Embryonic facial prominence (tissue), 1 donor: ENCODE data around the gene ZNF615.
"Not testable (repeated sequence)": the region's sequence is repeated elsewhere in the genome, so short reads cannot be mapped to it uniquely, and the experiment has no call there.

Experiments
- DNase-seq: peaks from one replicate; pipeline ENCODE4 v3.0.0-alpha.2; 2016; ENCODE audit errors: extremely low spot score

ZNF615 gene

DNA sequence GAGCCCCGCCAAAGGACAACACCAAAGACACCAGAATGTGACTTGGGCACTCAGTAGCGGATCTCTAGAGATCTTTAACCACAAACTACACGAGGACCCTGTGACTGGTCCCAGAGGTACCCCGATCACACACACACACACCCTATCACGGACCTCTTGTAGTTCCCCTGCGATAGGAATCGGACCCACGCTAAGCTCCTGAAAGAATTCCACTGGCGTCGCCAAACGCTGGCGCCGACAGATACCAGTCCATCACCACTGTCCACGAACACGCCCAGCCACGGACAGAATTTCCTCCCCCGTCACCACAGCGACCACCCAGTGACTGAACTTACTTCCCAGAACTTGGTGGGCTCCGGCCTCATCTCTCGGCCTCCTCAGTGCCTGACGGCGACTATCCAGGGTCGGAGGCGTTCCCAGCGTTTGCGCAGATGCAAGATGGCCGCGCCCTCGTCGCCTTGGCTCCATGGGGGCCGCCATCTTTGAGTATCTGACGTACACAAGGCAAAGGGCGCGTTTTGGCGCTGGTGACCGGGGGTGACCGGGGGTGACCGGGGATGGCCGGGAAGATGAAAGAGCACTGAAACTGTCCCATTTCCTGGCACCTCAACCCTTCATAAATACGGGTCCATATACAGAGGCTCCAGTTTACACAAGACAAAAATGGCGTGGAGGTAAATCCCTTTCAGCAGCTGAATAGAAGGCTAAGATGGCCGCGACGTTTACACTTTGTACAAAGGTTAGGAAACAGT, at the start of gene ZNF615:
TSS of gene ZNF615 (minus strand) at position 406 of the 752 bp plus-strand sequence. CDS start 4,500 bp downstream, outside the sequence.
- peak; percentile 77 for DNase-seq

DNA sequence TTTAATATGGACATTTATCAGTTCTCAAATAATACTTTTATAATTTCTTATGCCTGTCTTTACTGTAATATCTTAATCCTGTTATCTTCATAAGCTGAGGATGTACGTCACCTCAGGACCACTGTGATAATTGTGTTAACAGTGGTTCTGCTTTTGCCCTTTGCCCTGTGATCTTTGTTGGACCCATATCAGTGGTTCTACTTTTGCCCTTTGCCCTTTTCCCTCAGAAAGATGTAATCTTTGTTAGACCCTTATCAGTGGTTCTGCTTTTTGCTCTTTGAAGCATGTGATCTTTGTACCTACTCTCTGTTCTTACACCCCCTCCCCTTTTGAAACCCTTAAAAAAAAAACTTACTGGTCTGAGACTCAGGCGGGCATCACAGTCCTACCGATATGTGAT, 48.5 kb upstream of the ZNF615 start:
- DNase-seq = not testable (repeated sequence)

DNA sequence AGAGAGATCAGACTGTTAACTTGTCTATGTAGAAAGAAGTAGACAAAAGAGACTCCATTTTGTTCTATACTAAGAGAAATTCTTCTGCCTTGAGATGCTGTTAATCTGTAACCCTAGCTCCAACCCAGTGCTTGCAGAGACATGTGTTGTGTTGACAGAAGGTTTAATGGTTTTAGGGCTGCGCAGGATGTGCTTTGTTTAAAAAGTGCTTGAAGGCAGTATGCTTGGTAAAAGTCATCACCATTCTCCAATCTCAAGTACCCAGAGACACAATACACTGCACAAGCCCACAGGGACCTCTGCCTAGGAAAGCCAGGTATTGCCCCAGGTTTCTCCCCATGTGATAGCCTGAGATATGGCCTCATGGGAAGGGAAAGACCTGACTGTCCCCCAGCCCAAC, 43.7 kb upstream of the ZNF615 start:
- DNase-seq = not testable (repeated sequence)

DNA sequence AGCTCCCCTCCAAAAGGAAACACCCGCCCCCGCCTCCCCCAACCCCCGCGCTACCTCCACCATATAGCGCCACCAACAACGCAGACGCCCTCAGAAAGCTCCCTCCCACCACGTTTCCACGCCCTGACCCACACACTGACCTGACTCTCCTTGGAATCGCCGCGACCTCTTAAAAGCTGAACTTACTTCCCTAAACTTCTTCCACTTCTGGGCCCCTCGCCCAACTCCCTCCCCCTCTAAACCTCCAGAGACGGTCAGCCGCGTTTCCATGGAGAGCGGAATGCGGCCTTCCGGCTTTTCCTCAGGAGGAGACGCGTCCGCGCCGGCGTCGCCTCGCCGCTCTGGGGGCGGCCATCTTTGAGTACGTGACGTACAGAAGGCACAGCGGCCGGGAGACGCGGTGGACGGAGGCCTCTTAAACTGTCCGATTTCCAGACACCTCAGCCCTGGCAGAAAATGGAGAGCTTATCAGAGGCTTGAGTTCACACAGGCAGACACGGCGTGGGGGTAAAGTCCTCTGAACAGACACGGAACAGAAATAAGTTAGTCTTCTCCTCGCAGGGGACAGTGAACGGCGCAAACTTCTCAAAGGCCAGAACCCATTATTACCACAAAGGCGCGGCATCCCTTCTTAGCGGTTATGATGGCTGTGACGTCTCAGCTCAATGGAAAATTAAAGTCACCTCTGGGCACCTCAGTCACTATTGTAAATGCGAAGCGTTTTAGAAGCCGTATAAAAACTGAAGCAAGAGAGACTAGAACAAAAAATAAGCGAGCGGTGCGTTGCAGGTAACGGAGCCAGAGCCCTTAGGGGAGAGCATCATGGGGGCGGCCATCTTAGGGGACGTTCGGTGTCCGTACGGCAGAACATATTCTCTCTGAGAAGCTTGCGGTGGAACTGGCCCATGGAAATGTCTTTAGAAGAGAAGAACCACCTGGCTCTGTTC, 40.8 kb upstream of the ZNF615 start, which contains the start of gene ZNF432:
TSS of gene ZNF432 (minus strand) at position 284 of the 947 bp plus-strand sequence. CDS start 1,970 bp downstream, outside the sequence.
- peak; percentile 87 for DNase-seq

DNA sequence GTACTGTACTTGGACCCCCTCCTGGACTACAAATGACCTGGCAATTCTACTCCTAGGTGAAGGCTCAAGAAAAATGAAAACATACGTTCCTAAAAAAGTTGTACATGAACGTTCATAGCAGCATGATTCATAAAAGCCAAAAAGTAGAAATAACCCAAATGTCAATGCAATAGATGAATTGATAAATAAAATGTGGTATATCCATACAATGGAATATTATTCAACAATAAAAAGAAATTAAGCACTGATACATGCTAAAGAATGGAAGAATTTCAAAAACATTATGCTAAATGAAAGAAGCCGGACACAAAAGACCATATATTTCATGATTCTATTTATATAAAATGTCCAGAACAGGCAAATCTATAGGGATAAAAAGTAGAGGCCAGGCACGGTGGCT, 31.2 kb upstream of the ZNF615 start:
- no peak for DNase-seq

DNA sequence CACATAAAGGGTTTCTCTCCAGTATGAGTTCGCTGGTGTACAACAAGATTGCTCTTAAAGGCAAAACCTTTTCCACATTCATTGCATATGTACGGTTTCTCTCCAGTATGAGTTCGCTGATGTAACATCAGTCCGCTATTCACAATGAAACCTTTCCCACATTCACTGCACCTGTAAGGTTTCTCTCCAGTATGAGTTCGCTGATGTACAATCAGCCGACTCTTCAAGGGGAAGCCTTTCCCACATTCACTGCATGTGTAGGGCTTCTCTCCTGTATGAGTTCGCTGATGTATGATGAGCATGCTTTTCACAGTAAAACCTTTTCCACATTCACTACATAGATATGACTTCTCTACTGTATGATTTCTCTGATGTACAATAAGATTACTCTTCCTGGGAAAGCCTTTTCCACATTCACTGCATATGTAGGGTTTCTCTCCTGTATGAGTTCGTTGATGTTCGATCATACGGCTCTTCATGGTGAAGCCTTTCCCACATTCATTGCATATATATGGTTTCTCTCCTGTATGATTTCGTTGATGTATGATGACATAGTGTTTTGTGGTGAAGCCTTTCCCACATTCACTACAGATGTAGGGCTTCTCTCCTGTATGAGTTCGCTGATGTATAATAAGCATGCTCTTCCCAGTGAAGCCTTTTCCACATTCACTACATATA, 26.2 kb upstream of the ZNF615 start:
- DNase-seq = no peak

DNA sequence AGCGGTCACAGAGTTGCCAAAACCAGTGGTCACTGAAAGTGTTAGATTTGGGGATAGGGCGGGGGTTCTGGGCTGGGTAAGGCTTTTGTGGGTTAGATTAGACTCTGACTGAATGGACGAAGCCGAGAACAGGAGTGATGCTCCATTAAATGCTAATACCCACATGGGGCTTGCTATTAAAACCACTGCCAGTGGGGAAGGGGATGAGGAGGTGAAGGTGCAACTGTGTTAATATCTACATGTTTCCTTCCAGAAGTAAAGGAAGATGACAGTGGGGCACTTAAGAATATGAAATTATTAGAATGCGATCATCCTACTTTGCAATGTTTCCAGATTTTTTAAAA, 20.7 kb upstream of the ZNF615 start:
- DNase-seq = no peak

DNA sequence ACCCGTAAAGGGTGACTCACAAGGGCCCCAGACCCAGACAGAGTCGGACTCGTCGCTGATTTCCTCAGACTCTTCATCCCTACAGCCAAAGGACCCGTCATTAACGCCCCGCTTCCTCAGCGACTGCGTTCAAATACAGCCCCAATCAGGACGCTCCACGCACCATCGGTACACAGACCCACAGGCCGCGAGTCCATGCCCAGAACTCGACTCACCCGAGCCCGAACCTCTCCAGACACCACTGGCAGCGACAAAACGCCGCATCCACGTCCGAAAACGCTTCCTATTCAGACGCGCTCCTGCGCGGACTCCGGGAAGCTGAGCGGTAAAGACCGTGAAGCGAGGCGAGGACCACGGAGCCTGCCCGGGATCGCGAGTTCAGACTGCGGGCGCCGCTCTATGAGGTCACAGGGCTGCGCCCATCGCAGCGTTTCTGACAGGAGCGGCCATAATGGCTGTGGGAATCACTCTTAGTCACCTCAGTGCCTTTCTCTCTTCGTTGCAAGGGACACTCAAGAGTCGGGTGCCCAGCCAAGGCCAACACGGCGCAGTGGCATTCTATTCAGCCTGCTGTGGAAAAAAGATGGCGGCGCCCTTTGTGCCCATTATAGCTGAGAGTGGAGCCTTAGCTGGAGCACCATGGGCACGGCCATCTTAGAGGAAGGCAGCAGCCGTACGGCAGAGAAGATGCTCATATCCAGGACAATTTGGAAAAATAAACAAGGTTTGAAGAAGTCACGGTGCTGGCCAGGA, 20.2 kb upstream of the ZNF615 start, which contains the start of gene ZNF614:
TSS of gene ZNF614 (minus strand) at position 353 of the 753 bp plus-strand sequence. CDS start 2,634 bp downstream, outside the sequence.
- peak; percentile 86 for DNase-seq

DNA sequence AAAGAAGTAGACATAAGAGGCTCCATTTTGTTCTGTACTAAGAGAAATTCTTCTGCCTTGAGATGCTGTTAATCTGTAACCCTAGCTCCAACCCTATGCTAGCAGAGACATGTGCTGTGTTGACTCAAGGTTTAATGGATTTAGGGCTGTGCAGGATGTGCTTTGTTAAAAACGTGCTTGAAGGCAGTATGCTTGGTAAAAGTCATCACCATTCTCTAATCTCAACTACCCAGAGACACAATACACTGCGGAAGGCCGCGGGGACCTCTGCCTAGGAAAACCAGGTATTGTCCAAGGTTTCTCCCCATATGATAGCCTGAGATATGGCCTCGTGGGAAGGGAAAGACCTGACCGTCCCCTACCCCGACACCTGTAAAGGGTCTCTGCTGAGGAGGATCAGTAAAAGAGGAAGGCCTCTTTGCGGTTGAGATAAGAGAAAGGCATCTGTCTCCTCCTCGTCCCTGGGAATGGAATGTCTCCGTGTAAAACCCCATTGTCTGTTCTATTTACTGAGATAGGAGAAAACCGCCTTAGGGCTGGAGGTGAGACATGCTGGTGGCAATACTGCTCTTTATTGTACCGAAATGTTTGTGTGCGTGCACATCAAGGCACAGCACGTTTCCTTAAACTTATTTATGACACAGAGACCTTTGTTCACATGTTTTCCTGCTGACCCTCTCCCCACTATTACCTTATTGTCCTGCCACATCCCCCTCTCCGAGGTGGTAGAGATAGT, 18.4 kb upstream of the ZNF615 start:
- not testable (repeated sequence) for DNase-seq

DNA sequence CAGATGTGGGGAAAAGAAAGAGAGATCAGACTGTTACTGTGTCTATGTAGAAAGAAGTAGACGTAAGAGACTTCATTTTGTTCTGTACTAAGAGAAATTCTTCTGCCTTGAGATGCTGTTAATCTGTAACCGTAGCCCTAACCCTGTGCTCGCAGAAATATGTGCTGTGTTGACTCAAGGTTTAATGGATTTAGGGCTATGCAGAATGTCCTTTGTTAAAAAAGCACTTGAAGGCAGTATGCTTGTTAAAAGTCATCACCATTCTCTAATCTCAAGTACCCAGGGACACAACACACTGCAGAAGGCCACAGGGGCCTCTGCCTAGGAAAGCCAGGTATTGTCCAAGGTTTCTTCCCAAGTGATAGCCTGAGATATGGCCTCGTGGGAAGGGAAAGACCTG, 16.5 kb upstream of the ZNF615 start:
- DNase-seq = not testable (repeated sequence)

DNA sequence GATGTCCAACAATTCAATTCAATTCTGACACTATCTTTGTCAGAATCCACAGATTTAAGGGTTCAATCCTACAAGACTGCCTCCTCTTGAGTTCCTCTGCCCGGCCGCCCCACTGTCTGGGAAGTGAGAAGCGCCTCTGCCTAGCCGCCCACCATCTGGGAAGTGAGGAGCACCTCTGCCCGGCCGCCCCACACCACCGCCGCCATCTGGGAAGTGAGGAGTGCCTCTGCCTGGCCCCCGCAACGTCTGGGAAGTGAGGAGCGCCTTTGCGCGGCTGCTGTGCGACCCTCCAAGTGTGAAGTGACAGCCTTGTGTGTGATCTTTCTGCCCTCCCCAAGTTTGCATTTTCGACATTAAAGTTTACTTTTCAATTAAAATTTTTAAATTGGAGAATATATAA, 14.2 kb upstream of the ZNF615 start:
- no peak for DNase-seq

DNA sequence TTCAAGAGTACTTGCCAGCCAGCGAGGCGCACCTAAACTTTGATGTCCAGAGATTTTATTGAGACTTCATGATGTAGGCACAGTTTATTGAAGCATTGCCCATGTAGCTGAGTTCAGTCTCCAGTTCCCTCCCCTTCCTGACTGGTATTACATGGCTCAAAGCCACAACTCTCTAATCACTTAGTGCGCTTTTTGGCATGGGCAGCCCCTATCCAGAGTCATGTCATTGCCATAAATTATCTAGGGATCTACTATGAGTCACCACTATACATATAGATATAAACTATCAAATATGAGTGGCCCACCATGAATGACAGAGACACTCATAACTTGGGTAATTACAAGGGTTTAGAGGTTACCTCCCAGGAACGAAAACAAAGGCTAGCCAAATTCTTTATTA, 12.5 kb upstream of the ZNF615 start:
- no peak for DNase-seq

DNA sequence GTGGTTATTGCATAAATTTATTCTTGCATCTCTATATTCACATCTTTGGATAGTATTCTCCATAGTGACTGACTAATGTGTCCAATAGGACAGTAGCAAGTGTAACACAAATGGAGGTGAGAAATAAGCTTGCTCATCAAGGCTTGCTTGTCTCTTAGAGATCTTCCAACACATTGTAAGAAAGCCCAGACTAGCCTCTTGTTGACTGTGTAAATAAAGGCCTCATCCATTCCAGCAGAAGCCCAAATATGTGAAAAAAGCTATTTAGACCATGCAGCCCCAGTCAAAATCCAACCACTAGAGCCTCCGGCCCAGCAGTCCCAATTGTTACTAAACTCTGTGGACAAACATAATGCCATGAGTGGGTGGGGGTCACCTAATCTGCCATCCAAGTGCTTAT, 2.7 kb upstream of the ZNF615 start:
- DNase-seq = no peak

DNA sequence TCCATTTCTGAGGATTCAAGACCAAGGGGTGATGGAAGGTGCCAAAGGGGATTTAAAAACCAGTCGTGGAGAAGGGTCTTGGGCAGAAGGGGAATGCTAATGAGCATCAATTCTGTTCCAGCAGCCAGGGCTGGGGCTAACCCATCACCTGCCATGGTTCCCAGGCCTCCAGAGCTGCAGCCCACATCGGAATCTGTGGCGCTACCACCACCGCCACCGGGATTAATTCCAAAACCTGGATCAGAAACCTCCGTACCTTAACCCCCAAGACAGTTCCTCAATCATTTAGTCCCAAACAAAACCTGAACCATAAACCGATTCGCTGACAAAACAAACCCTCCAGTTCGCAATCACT, 583 bp downstream of the ZNF615 start:
- no peak for DNase-seq

DNA sequence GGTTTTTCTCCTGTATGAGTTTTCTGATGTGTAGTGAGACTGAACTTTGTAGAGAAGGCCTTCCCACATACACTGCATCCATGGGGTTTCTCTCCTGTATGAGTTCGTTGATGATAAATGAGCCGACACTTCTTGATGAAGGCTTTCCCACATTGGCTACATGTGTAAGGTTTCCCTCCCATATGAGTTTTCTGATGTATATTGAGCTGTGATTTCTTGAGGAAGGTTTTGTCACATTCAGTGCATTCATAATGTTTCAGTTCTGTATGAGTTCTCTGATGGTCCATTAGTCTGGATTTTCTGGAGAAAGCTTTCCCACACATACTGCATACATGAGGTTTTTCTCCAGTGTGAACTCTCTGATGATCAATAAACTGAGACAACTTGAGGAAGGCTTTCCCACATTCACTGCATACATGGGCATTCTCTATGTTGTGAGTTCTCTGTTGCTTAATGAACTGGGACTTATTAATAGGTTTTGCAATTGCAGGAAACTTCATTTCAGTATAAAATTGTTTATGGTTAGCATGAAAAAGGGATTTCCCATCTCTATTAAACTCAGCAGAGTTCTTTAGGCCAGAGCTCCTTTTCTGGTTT, 13.9 kb downstream of the ZNF615 start:
- no peak for DNase-seq

DNA sequence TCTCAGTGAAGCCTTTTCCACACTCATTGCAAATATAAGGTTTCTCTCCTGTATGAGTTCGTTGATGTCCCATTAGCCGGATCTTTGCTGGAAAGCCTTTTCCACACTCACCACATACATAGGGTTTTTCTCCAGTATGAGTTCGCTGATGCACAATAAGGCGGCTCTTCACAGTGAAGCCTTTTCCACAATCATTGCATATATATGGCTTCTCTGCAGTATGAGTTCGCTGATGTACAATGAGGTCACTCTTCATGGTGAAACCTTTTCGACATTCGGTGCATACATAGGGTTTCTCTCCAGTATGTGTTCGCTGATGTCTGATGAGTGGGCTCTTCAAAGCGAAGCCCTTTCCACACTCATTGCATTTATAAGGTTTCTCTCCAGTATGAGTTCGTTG, 14.6 kb downstream of the ZNF615 start:
- DNase-seq = no peak

DNA sequence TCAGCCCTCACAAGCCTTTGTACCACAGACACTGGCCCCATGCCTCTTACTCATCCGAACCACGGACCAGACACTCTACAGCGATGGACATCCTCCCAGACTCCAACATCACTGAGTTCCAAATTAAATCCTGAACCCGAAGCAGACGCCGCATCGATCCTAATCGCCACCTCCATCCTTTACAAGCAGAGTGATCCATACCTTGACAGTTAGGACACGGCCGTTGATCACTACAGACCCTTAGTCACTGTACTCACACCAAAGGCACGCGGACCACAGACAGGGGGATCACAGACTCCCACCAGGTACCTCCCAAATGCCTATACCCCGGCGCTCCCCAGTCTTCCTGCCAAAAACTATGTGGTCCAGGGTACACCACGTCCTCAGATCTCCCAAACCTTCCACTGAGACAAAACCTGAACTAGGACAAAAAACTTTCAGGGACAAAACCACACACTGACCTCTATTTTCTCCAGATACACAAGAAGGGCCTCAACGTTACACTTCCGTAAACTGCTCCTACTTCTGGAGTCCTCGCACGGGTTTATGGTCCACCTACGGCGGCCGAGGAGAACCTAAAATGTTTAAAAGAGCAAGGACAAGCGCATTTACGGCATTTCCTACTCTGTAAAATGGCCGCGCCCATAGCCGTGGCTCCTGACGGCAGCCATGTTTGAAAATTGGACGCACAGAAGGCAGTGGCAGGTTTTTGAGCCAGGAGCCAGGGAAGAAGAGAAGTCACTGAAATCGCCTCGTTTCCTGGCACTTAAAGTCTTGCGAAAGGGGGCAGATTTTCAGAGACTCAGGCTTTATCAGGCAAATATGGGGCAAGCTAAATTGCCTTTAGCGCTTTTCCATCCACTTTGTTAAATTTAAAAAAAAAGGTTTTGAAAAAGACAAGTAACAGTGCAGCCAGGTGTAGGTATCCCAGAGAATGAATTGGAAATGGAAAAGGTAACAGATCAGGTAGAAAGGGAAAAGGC, 21.4 kb downstream of the ZNF615 start, which contains the start of gene ZNF350:
TSS of gene ZNF350 (minus strand) at position 532 of the 983 bp plus-strand sequence. CDS start 12,480 bp downstream, outside the sequence.
- DNase-seq = peak; percentile 86

DNA sequence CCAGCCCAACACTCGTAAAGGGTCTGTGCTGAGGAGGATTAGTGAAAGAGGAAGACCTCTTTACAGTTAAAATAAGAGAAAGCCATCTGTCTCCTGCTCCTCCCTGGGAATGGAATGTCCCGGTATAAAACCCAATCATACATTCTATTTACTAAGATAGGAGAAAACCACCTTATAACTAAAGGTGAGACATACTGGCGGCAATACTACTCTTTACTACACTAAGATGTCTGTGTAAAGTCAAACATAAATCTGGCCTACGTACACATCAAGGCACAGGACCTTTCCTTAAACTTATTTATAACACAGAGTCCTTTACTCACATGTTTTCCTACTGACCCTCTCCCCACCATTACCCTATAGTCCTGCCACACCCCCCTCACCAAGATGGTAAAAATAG, 24.6 kb downstream of the ZNF615 start:
- no peak for DNase-seq

DNA sequence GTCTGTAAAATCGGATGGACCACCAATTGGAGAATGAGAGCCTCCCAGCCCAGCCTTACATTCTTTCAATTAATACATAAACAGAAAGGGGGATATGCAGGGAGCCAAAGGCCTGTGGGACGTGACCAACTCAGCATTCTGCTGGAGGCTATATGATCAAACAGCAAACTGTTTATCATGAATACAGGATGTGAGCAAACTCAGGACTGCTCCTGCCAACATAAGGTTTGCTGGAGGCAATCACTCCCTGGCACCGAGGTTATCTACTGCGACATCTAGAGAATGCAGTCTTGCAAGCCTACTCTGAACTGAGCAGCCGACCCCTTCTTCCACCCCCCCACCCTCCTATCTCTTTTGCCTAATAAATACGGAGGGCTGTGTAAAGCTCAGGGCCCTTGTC, 27.1 kb downstream of the ZNF615 start:
- not testable (repeated sequence) for DNase-seq
